Right lobe of liver (tissue), 4 donors: ENCODE measurements around the gene PRDM16.

Experiments
- CTCF ChIP-seq, 4 donors: fragments of 200-600 bp in 3 of 4; fragments of 450-650 bp in 1 of 4; IDR thresholded peaks; one replicate each; pipeline versions ENCODE4 v1.5.1 to v1.8.0; 2016 to 2022; ENCODE audit warnings: antibody characterized with exemption in 4 of 4, mild to moderate bottlenecking in 2 of 4
- POLR2A ChIP-seq: fragments of 450-650 bp; IDR thresholded peaks from one replicate; pipeline ENCODE4 v1.6.1; 2017; ENCODE audit warnings: antibody characterized with exemption, mild to moderate bottlenecking
- donor health status: DM: no; HTN: no; CAD: no.
- donor health status: DM: no; HTN: no; CAD: no.
- donor health status: DM: no; HTN: yes; CAD: no.

- TF ChIP-seq CTCF (IDR thresholded peaks at IDR 0.05) (no peak), POLR2A (no peak)
Measured at GRCh38 chr1:3056641-3057040, 12.4 kb upstream of the PRDM16 start.
